Stomach (tissue), 4 donors: ENCODE results near the gene MYO10.

Experiments used
- CTCF ChIP-seq, 7 experiments: fragments of 450-650 bp in 4 of 7; fragments of 200-600 bp in 3 of 7; sonication (generic) in 3 of 7; IDR thresholded peaks; one replicate each; pipeline ENCODE4 v1.5.1; 2016 to 2019; ENCODE audit warnings: antibody characterized with exemption in 7 of 7, control low read depth in 2 of 7, mild to moderate bottlenecking in 1 of 7
- EP300 ChIP-seq: sonication (generic); formaldehyde crosslinking; IDR thresholded peaks from one replicate; pipeline ENCODE4 v1.6.1; 2017; ENCODE audit warnings: antibody characterized with exemption

DNA sequence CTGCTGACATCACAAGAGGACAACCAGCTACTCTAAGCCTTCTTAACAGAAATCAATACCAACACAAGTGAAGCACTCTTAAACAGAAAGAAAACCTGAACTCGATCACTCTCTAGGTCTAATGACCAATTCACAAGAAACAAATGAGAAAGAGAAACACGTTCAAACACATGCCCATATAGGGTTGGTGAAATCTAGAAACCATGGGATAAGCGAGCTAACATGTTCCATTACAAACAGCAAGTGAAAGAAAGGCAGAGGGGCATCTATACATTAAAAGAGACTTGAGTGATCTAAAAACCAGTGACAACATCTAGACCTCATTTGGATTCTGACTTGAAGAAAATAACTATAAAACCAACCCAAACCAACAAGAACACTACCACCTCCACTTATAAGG is 244.4 kb downstream of the MYO10 start:
- TF ChIP-seq EP300 (no peak), CTCF (IDR thresholded peaks at IDR 0.05) (no peak)
